Measurements from ENCODE around the gene SLC23A2. TPM values are rescaled to one million over a fixed set of nuclear protein-coding genes. Genes with fewer than 3 reads are reported as not detected.
A peak's percentile ranks its signal among the peaks of the same experiment; 100 is the strongest.

Gene SLC23A2
- total RNA-seq, 1 donor from 2014 or later = 10.0 TPM

DNA sequence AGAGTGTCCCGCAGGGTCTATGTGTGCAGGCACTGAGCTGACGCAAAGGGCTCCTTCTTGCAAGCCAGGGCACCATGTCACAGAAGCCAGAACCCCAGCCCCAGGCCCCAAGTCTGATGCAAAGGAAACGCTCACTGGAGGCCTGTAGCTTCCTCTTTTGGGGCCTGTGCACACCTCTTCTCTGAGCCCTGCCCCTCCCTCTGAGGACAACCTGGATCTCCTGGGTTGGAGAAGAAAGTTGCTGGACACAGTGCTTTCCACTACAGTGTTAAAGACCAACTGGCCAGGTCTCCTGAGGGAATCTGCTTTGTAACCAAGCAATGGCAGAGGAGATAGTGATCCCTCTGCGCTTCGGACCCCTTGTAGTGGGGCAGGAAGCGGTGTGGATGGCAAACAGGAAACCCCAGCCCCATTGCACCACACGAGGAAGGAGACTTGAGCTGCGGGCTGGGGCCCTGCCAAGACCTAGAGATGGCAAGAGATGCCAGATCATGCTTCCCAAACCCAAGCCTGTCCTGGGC is 189.6 kb downstream of the SLC23A2 start:
- peak; percentile 93 for DNase-seq (ENCODE audit: low spot score)
- intact Hi-C loops (cut with DNase I) = no loop called here

- no peak for DNase-seq (ENCODE audit: low spot score)
- intact Hi-C loops (cut with DNase I) = no loop called here
Observed at GRCh38 chr20:4811257-4811656, 190.1 kb downstream of the SLC23A2 start.

DNA sequence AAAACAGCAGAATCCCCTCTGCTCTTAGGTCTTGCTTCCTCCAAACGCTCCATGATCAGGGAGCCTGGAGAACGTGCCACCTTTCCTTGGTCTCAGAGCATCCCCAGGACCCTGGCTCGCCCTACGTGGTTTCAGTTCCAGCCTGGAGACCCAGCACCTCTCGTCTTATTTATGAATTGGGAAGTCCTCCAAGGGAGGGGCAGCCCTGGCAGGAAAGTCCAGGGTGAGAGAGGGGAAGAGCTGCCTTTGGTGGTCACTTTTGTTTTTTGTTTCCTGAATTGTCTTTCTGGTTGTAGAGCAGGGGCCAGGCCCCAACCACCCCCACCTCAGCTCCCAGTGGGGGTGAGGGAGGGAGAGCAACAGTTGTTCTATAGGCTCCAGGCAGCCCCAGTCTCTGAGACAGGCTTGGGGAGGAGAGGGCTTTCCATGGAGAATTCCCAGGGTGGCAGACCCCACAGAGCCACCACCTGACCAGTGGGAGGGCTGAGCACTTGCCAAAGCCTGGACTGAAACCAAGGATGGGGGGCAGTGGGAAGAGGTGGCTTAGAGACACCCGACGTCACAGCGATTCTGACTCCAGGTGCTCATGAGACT is 190.8 kb downstream of the SLC23A2 start:
- no peak for DNase-seq (ENCODE audit: low spot score)
- intact Hi-C loops (cut with DNase I) = no loop called here

DNA sequence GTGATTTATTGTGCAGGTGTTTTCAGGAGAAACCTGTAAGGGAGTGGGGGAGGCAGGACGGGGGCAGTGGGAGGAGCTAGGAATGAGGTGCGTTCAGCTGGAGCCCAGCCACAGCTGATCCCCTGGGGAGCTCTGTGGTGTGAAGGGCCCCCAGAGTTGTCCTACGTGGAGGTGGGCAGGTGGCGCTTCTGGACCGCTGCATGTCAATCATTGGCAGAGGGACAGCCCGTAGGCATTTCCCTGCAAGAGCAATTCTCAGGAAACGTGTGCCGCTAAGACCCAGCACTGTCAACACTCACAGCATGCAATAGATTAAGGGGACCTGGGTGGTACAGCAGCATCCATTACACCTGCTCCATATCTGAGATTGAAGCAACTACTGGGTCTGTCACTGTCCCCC is 191.6 kb downstream of the SLC23A2 start:
- intact Hi-C loops (cut with DNase I) = no loop called here

DNA sequence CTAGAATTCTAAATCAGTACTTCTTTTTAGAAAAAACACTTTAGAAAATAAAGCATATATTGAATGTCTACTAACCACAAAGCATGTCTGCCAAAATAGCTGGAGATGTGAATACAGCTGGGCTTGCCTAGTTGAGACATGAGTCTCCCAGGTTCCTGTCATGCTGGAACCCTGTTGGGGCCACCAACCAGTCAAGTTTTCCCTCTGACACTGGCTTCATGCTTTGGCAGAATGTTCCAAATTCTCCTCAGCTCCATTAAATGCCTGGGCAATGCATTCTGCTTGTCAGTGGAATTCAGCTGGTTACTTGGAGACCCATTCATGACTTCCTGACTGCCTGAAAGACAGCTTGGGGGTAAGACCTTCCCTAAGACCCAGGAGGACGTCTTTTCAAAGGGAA is 192.4 kb downstream of the SLC23A2 start:
- no peak for DNase-seq (ENCODE audit: low spot score)
- intact Hi-C loops (cut with DNase I) = no loop called here

More for the DNA sequence above, 191.6 kb downstream of the SLC23A2 start:
- no peak for DNase-seq (ENCODE audit: low spot score)

GRCh38 chr20:4805663-4806449 is 195.5 kb downstream of the SLC23A2 start:
- DNase-seq (ENCODE audit: low spot score) = no peak

DNA sequence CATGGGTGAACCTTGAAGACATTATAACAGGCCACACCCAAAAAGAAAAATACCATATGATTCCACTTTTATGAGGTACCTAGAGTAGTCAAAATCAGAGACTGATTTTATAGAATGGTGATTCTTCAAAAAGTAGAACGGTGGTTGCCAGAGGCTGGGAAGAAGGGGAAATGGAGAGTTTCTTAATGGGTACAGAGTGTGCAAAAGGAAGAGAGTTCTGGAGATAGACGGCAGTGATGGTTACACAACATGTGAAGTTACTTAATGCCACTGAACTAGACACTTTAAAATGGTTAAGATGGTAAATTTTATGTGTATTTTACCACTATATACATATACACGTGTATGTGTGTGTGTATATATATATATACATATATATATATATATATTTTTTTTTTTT is 198.8 kb downstream of the SLC23A2 start:
- DNase-seq (ENCODE audit: low spot score) = no peak
- intact Hi-C loops (cut with DNase I) = no loop called here

More at GRCh38 chr20:4805663-4806449, 195.5 kb downstream of the SLC23A2 start:
- intact Hi-C loops (cut with DNase I) = no loop called here

Other genes starting within 250 kb of the SLC23A2 start
- gene RASSF2, start 177.9 kb downstream of the SLC23A2 start, total RNA-seq = 2.5 TPM
- 74.9 TPM for gene TMEM230, start 111.6 kb upstream of the SLC23A2 start, total RNA-seq
- 16.7 TPM for gene PCNA, start 118.4 kb upstream of the SLC23A2 start, total RNA-seq
- gene CDS2, start 125.5 kb upstream of the SLC23A2 start, total RNA-seq = 84.0 TPM

All from cardiac septum (tissue), 1 donor.